ENCODE measurements around the gene MAP1LC3B.

The MAP1LC3B gene

GRCh38 chr16:87406495-87407088 is 14.5 kb downstream of the MAP1LC3B start:
- Histone ChIP-seq H3K9ac (ENCODE audit: low read length) (no peak overlapping the region), H3K27me3 (ENCODE audit: control insufficient read depth, insufficient read depth, low read length) (no peaks in the 10 kb centered on the region), H3K4me1 (ENCODE audit: control insufficient read depth, low read depth, low read length) (no peaks in the 10 kb centered on the region), H3K4me3 (ENCODE audit: low read length) (no peak overlapping the region), H3K27ac (ENCODE audit: low read length) (no peak overlapping the region), H3K9me3 (ENCODE audit: control insufficient read depth, low read depth, low read length) (no peaks in the 10 kb centered on the region), H3K36me3 (ENCODE audit: control insufficient read depth, low read depth, low read length) (peaks cover 52% of the 10 kb centered on the region)

- H3K27me3 ChIP-seq (ENCODE audit: control insufficient read depth, insufficient read depth, low read length) = no peaks in the 10 kb centered on the region
- no peak overlapping the region for H3K4me3 ChIP-seq (ENCODE audit: low read length)
- no peaks in the 10 kb centered on the region for H3K9me3 ChIP-seq (ENCODE audit: control insufficient read depth, low read depth, low read length)
- H3K9ac ChIP-seq (ENCODE audit: low read length) = no peak overlapping the region
- no peaks in the 10 kb centered on the region for H3K4me1 ChIP-seq (ENCODE audit: control insufficient read depth, low read depth, low read length)
- peaks cover 59% of the 10 kb centered on the region for H3K36me3 ChIP-seq (ENCODE audit: control insufficient read depth, low read depth, low read length)
- no peak overlapping the region for H3K27ac ChIP-seq (ENCODE audit: low read length)
Observed at GRCh38 chr16:87407511-87408112, 15.5 kb downstream of the MAP1LC3B start.

GRCh38 chr16:87409153-87409552 is 17.0 kb downstream of the MAP1LC3B start:
- Histone ChIP-seq H3K27ac (ENCODE audit: low read length) (no peak overlapping the region), H3K9ac (ENCODE audit: low read length) (no peak overlapping the region), H3K4me1 (ENCODE audit: control insufficient read depth, low read depth, low read length) (no peaks in the 10 kb centered on the region), H3K4me3 (ENCODE audit: low read length) (no peak overlapping the region), H3K9me3 (ENCODE audit: control insufficient read depth, low read depth, low read length) (no peaks in the 10 kb centered on the region), H3K36me3 (ENCODE audit: control insufficient read depth, low read depth, low read length) (peaks cover 55% of the 10 kb centered on the region), H3K27me3 (ENCODE audit: control insufficient read depth, insufficient read depth, low read length) (no peaks in the 10 kb centered on the region)

GRCh38 chr16:87409781-87410180 is 17.6 kb downstream of the MAP1LC3B start:
- H3K27me3 ChIP-seq (ENCODE audit: control insufficient read depth, insufficient read depth, low read length) = no peaks in the 10 kb centered on the region
- no peaks in the 10 kb centered on the region for H3K9me3 ChIP-seq (ENCODE audit: control insufficient read depth, low read depth, low read length)
- no peak overlapping the region for H3K9ac ChIP-seq (ENCODE audit: low read length)
- H3K4me1 ChIP-seq (ENCODE audit: control insufficient read depth, low read depth, low read length) = no peaks in the 10 kb centered on the region
- H3K27ac ChIP-seq (ENCODE audit: low read length) = no peak overlapping the region
- peaks cover 52% of the 10 kb centered on the region for H3K36me3 ChIP-seq (ENCODE audit: control insufficient read depth, low read depth, low read length)
- no peak overlapping the region for H3K4me3 ChIP-seq (ENCODE audit: low read length)

- no peaks in the 10 kb centered on the region for H3K4me1 ChIP-seq (ENCODE audit: control insufficient read depth, low read depth, low read length)
- no peaks in the 10 kb centered on the region for H3K27me3 ChIP-seq (ENCODE audit: control insufficient read depth, insufficient read depth, low read length)
- no peak overlapping the region for H3K9ac ChIP-seq (ENCODE audit: low read length)
- peaks cover 48% of the 10 kb centered on the region for H3K36me3 ChIP-seq (ENCODE audit: control insufficient read depth, low read depth, low read length)
- no peaks in the 10 kb centered on the region for H3K9me3 ChIP-seq (ENCODE audit: control insufficient read depth, low read depth, low read length)
- H3K4me3 ChIP-seq (ENCODE audit: low read length) = no peak overlapping the region
- H3K27ac ChIP-seq (ENCODE audit: low read length) = no peak overlapping the region
Observed at GRCh38 chr16:87410530-87410929, 18.4 kb downstream of the MAP1LC3B start.

- Histone ChIP-seq H3K27me3 (ENCODE audit: control insufficient read depth, insufficient read depth, low read length) (no peaks in the 10 kb centered on the region), H3K9me3 (ENCODE audit: control insufficient read depth, low read depth, low read length) (no peaks in the 10 kb centered on the region), H3K4me1 (ENCODE audit: control insufficient read depth, low read depth, low read length) (no peaks in the 10 kb centered on the region), H3K36me3 (ENCODE audit: control insufficient read depth, low read depth, low read length) (peaks cover 50% of the 10 kb centered on the region), H3K27ac (ENCODE audit: low read length) (no peak overlapping the region), H3K9ac (ENCODE audit: low read length) (no peak overlapping the region), H3K4me3 (ENCODE audit: low read length) (no peak overlapping the region)
Observed at GRCh38 chr16:87410968-87411367, 18.8 kb downstream of the MAP1LC3B start.

GRCh38 chr16:87411375-87412271 is 19.5 kb downstream of the MAP1LC3B start:
- Histone ChIP-seq H3K27ac (ENCODE audit: low read length) (no peak overlapping the region), H3K4me3 (ENCODE audit: low read length) (no peak overlapping the region), H3K4me1 (ENCODE audit: control insufficient read depth, low read depth, low read length) (no peaks in the 10 kb centered on the region), H3K36me3 (ENCODE audit: control insufficient read depth, low read depth, low read length) (peaks cover 55% of the 10 kb centered on the region), H3K9me3 (ENCODE audit: control insufficient read depth, low read depth, low read length) (no peaks in the 10 kb centered on the region), H3K27me3 (ENCODE audit: control insufficient read depth, insufficient read depth, low read length) (no peaks in the 10 kb centered on the region), H3K9ac (ENCODE audit: low read length) (no peak overlapping the region)

GRCh38 chr16:87412371-87412995 is 20.3 kb downstream of the MAP1LC3B start:
- H3K9me3 ChIP-seq (ENCODE audit: control insufficient read depth, low read depth, low read length) = no peaks in the 10 kb centered on the region
- no peak overlapping the region for H3K9ac ChIP-seq (ENCODE audit: low read length)
- H3K27me3 ChIP-seq (ENCODE audit: control insufficient read depth, insufficient read depth, low read length) = no peaks in the 10 kb centered on the region
- H3K27ac ChIP-seq (ENCODE audit: low read length) = no peak overlapping the region
- no peak overlapping the region for H3K4me3 ChIP-seq (ENCODE audit: low read length)
- H3K4me1 ChIP-seq (ENCODE audit: control insufficient read depth, low read depth, low read length) = no peaks in the 10 kb centered on the region
- H3K36me3 ChIP-seq (ENCODE audit: control insufficient read depth, low read depth, low read length) = peaks cover 58% of the 10 kb centered on the region

- Histone ChIP-seq H3K27ac (ENCODE audit: low read length) (no peak overlapping the region), H3K4me3 (ENCODE audit: low read length) (no peak overlapping the region), H3K36me3 (ENCODE audit: control insufficient read depth, low read depth, low read length) (peaks cover 54% of the 10 kb centered on the region)
Observed at GRCh38 chr16:87412996-87413421, 20.9 kb downstream of the MAP1LC3B start.

GRCh38 chr16:87414251-87414680 is 22.1 kb downstream of the MAP1LC3B start:
- H3K27me3 ChIP-seq (ENCODE audit: control insufficient read depth, insufficient read depth, low read length) = no peaks in the 10 kb centered on the region
- H3K4me1 ChIP-seq (ENCODE audit: control insufficient read depth, low read depth, low read length) = no peaks in the 10 kb centered on the region
- H3K36me3 ChIP-seq (ENCODE audit: control insufficient read depth, low read depth, low read length) = peaks cover 54% of the 10 kb centered on the region
- H3K27ac ChIP-seq (ENCODE audit: low read length) = no peak overlapping the region
- H3K9me3 ChIP-seq (ENCODE audit: control insufficient read depth, low read depth, low read length) = no peaks in the 10 kb centered on the region
- H3K9ac ChIP-seq (ENCODE audit: low read length) = no peak overlapping the region
- no peak overlapping the region for H3K4me3 ChIP-seq (ENCODE audit: low read length)

More at GRCh38 chr16:87412996-87413421, 20.9 kb downstream of the MAP1LC3B start:
- no peaks in the 10 kb centered on the region for H3K4me1 ChIP-seq (ENCODE audit: control insufficient read depth, low read depth, low read length)
- H3K9me3 ChIP-seq (ENCODE audit: control insufficient read depth, low read depth, low read length) = no peaks in the 10 kb centered on the region
- no peak overlapping the region for H3K9ac ChIP-seq (ENCODE audit: low read length)
- no peaks in the 10 kb centered on the region for H3K27me3 ChIP-seq (ENCODE audit: control insufficient read depth, insufficient read depth, low read length)

- Histone ChIP-seq H3K9me3 (ENCODE audit: control insufficient read depth, low read depth, low read length) (no peaks in the 10 kb centered on the region), H3K36me3 (ENCODE audit: control insufficient read depth, low read depth, low read length) (peaks cover 51% of the 10 kb centered on the region), H3K4me1 (ENCODE audit: control insufficient read depth, low read depth, low read length) (no peaks in the 10 kb centered on the region), H3K4me3 (ENCODE audit: low read length) (no peak overlapping the region), H3K27me3 (ENCODE audit: control insufficient read depth, insufficient read depth, low read length) (no peaks in the 10 kb centered on the region), H3K27ac (ENCODE audit: low read length) (no peak overlapping the region), H3K9ac (ENCODE audit: low read length) (no peak overlapping the region)
Observed at GRCh38 chr16:87415441-87415840, 23.3 kb downstream of the MAP1LC3B start.

Measured in iPS-18a (cell line).